H1 (cell line): Measurements from ENCODE around the gene SENP3. TPM values are rescaled to one million over a fixed set of nuclear protein-coding genes. Genes with fewer than 3 reads are reported as not detected.
A peak's percentile ranks its signal among the peaks of the same experiment; 100 is the strongest.

Source experiments
- CTCF ChIA-PET: fragments of 300-600 bp; sonication (Branson Sonifier 250); formaldehyde crosslinking; loops from one replicate; lab custom pipeline; 2021; ENCODE audit not compliant: partially characterized antibody; lab: Charles Lee
- POLR2A ChIA-PET: fragments of 300-600 bp; sonication (Branson Sonifier 250); formaldehyde crosslinking; loops from one replicate; lab custom pipeline; 2021; ENCODE audit warnings: inconsistent platforms; ENCODE audit not compliant: partially characterized antibody; lab: Charles Lee
- DNase-seq, 2 experiments: peaks; one replicate each; pipeline versions ENCODE4 v3.0.0 to v3.0.0-alpha.2; 2010 to 2022; ENCODE audit warnings: low spot score in 2 of 2, low read depth in 1 of 2, mixed read lengths in 1 of 2
- FAIRE-seq: peaks from 2 replicates; lab custom pipeline; 2011; peaks lifted over from hg19 to GRCh38; lab: Jason Lieb, UNC
- H2AFZ ChIP-seq: 2 replicates; pipeline ENCODE4 v1.8.1; 2012; ENCODE audit warnings: low read length, inconsistent platforms
- H2AK5ac ChIP-seq: 2 replicates; pipeline ENCODE4 v1.6.1; 2013; ENCODE audit warnings: low read depth, low read length
- H2BK120ac ChIP-seq: replicated peaks from 2 replicates; pipeline ENCODE3; 2013; ENCODE audit warnings: low read depth, low read length, inconsistent platforms
- H2BK12ac ChIP-seq: 2 replicates; pipeline ENCODE4 v1.6.1; 2013; ENCODE audit warnings: low read depth, low read length
- H2BK15ac ChIP-seq: 2 replicates; pipeline ENCODE4 v1.6.1; 2013; ENCODE audit warnings: low read length
- H2BK20ac ChIP-seq: 2 replicates; pipeline ENCODE4 v1.6.1; 2013; ENCODE audit warnings: low read length
- H2BK5ac ChIP-seq: 2 replicates; pipeline ENCODE4 v1.6.1; 2013; ENCODE audit warnings: low read depth, low read length
- H3K14ac ChIP-seq: 2 replicates; pipeline ENCODE4 v1.6.1; 2013; ENCODE audit warnings: inconsistent platforms; ENCODE audit not compliant: insufficient read length
- H3K18ac ChIP-seq: 2 replicates; pipeline ENCODE4 v1.6.1; 2013; ENCODE audit warnings: low read length; ENCODE audit errors: extremely low read depth
- H3K23ac ChIP-seq: 2 replicates; pipeline ENCODE4 v1.6.1; 2013; ENCODE audit warnings: inconsistent platforms; ENCODE audit not compliant: insufficient read length
- H3K23me2 ChIP-seq: 2 replicates; pipeline ENCODE4 v1.6.1; 2013; ENCODE audit warnings: low read depth, low read length
- H3K27ac ChIP-seq: 2 replicates; pipeline ENCODE4 v1.6.1; 2011; ENCODE audit warnings: low read depth, low read length, inconsistent platforms
- H3K27me3 ChIP-seq, 4 experiments: replicated peaks in 1 of 4; 1 replicate in 1 of 4; 2 replicates in 3 of 4; pipeline versions ENCODE4 v1.6.1 to v1.8.1; 2011 to 2013; ENCODE audit warnings: low read length in 3 of 4, mild to moderate bottlenecking in 3 of 4, inconsistent platforms in 2 of 4, mixed read lengths in 2 of 4, moderate library complexity in 1 of 4; ENCODE audit not compliant: control insufficient read depth in 3 of 4, insufficient read depth in 3 of 4; ENCODE audit errors: extremely low read depth in 1 of 4
- H3K36me3 ChIP-seq, 4 experiments: 2 replicates each; pipeline versions ENCODE4 v1.6.1 to v1.8.1; 2011 to 2013; ENCODE audit warnings: mild to moderate bottlenecking in 4 of 4, low read length in 3 of 4, moderate library complexity in 2 of 4, control low read depth in 1 of 4, inconsistent platforms in 1 of 4; ENCODE audit not compliant: insufficient read depth in 4 of 4, control insufficient read depth in 2 of 4
- H3K4ac ChIP-seq: replicated peaks from 2 replicates; pipeline ENCODE3; 2013; ENCODE audit warnings: low read length, low read depth, mixed read lengths, inconsistent platforms; ENCODE audit not compliant: insufficient read length
- H3K4me1 ChIP-seq, 4 experiments: replicated peaks in 1 of 4; 1 replicate in 1 of 4; 2 replicates in 3 of 4; pipeline versions ENCODE4 v1.6.1 to v1.8.1; 2011 to 2013; ENCODE audit warnings: low read length in 3 of 4, inconsistent platforms in 2 of 4, mixed read lengths in 1 of 4; ENCODE audit not compliant: insufficient read depth in 4 of 4, control insufficient read depth in 3 of 4
- H3K4me2 ChIP-seq, 2 experiments: 2 replicates each; pipeline versions ENCODE4 v1.6.1 to v1.8.1; 2011 to 2013; ENCODE audit warnings: low read depth in 2 of 2, low read length in 2 of 2, control low read depth in 1 of 2, inconsistent platforms in 1 of 2, mild to moderate bottlenecking in 1 of 2; ENCODE audit not compliant: insufficient read depth in 1 of 2
- H3K4me3 ChIP-seq, 4 experiments: fragments of 200-600, 300-600 bp in 1 of 4; sonication (generic), shearing (Covaris generic), sonication (Bioruptor Twin) in 1 of 4; 2 replicates each; pipeline versions ENCODE4 v1.5.1 to v1.8.1; 2011 to 2016; ENCODE audit warnings: low read length in 4 of 4, low read depth in 3 of 4, control low read depth in 2 of 4, inconsistent platforms in 2 of 4, mild to moderate bottlenecking in 2 of 4, mixed read lengths in 1 of 4, moderate library complexity in 1 of 4; ENCODE audit not compliant: insufficient read depth in 2 of 4; ENCODE audit errors: extremely low read depth in 1 of 4
- H3K56ac ChIP-seq: replicated peaks from 2 replicates; pipeline ENCODE3; 2013; ENCODE audit warnings: low read depth, mild to moderate bottlenecking, mixed read lengths, low read length, inconsistent platforms; ENCODE audit not compliant: insufficient read length
- H3K79me1 ChIP-seq: 2 replicates; pipeline ENCODE4 v1.6.1; 2013; ENCODE audit warnings: low read depth, low read length, control low read depth
- H3K79me2 ChIP-seq, 2 experiments: 2 replicates each; pipeline versions ENCODE4 v1.6.1 to v1.8.1; 2012 to 2013; ENCODE audit warnings: low read length in 2 of 2, mild to moderate bottlenecking in 2 of 2, inconsistent platforms in 1 of 2; ENCODE audit not compliant: insufficient read depth in 2 of 2, control insufficient read depth in 1 of 2
- H3K9ac ChIP-seq, 4 experiments: replicated peaks in 1 of 4; 1 replicate in 1 of 4; 2 replicates in 3 of 4; pipeline versions ENCODE4 v1.6.1 to v1.8.1; 2011 to 2013; ENCODE audit warnings: low read depth in 3 of 4, low read length in 3 of 4, control low read depth in 2 of 4, mild to moderate bottlenecking in 2 of 4, moderate library complexity in 2 of 4, inconsistent platforms in 1 of 4; ENCODE audit errors: extremely low read depth in 1 of 4
- H3K9me3 ChIP-seq, 2 experiments: 2 replicates each; pipeline versions ENCODE4 v1.6.1 to v1.8.1; 2012 to 2013; ENCODE audit warnings: mild to moderate bottlenecking in 2 of 2, moderate library complexity in 2 of 2, control low read depth in 1 of 2, inconsistent platforms in 1 of 2, low read depth in 1 of 2, low read length in 1 of 2, mixed read lengths in 1 of 2; ENCODE audit not compliant: insufficient read depth in 2 of 2
- H4K20me1 ChIP-seq, 2 experiments: replicated peaks in 1 of 2; 2 replicates each; pipeline versions ENCODE3 to v1.8.1; 2011 to 2013; ENCODE audit warnings: inconsistent platforms in 2 of 2, low read length in 2 of 2, mild to moderate bottlenecking in 1 of 2; ENCODE audit not compliant: insufficient read depth in 2 of 2, control insufficient read depth in 1 of 2
- H4K5ac ChIP-seq: 2 replicates; pipeline ENCODE4 v1.6.1; 2013; ENCODE audit warnings: low read length, low read depth, mixed read lengths, inconsistent platforms; ENCODE audit not compliant: insufficient read length
- H4K8ac ChIP-seq: 2 replicates; pipeline ENCODE4 v1.8.0; 2013; ENCODE audit warnings: mild to moderate bottlenecking, moderate library complexity, low read length, inconsistent platforms; ENCODE audit not compliant: insufficient read depth; ENCODE audit errors: extremely low read depth
- H4K91ac ChIP-seq: replicated peaks from 2 replicates; pipeline ENCODE3; 2013; ENCODE audit warnings: low read length, mixed read lengths, inconsistent platforms; ENCODE audit not compliant: insufficient read length
- POLR2A ChIP-seq, 2 experiments: IDR thresholded peaks; 1 replicate in 1 of 2; 2 replicates in 1 of 2; pipeline ENCODE4 v1.6.1; 2011; ENCODE audit warnings: low read depth in 2 of 2, low read length in 2 of 2, mild to moderate bottlenecking in 2 of 2; ENCODE audit errors: control extremely low read depth in 1 of 2
- WGBS, 2 experiments: shearing (Covaris generic) in 1 of 2; methylation state at CpG; one replicate each; pipeline versions ENCODE4 v1.1.6 to v1.1.7; 2013 to 2015; ENCODE audit warnings: low lambda C conversion rate in 2 of 2, mixed read lengths in 2 of 2, inconsistent platforms in 1 of 2, low coverage in 1 of 2, missing lambda C conversion rate in 1 of 2; ENCODE audit not compliant: insufficient replicate concordance in 2 of 2, insufficient coverage in 1 of 2, insufficient read length in 1 of 2; ENCODE audit errors: extremely low coverage in 1 of 2, missing lambda C conversion rate in 1 of 2; 5-methylcytosine and 5-hydroxymethylcytosine counted together
- polyA plus RNA-seq, 7 experiments: library from polyadenylated mRNA; depleted of rRNA in 3 of 7; stranded (reverse) in 5 of 7; unstranded in 2 of 7; fragments of >200 nt in 5 of 7; fragments of 200-250 nt in 2 of 7; gene quantifications; 1 replicate in 5 of 7; 2 replicates in 1 of 7; 4 replicates in 1 of 7; pipeline versions ENCODE4 v1.2.1 to v1.2.3, GENCODE V29; 2011 to 2013; ENCODE audit warnings: missing spikeins in 2 of 7, mixed read lengths in 2 of 7
- total RNA-seq: library from RNA; stranded (reverse); fragmentation: NEBNext Ultra II Directional; extraction: Animal tissue kit (Norgen Biotek cat#: 25700); gene quantifications from 2 replicates; pipeline ENCODE4 v1.2.1, GENCODE V29; 2021

Gene SENP3
- total and polyA plus RNA-seq, 2 of the 8 experiments (the other 6 are each of a cell fraction or from before 2014, with no cell fraction given) = 86.2 to 129 TPM

- H4K91ac ChIP-seq = no peak overlapping the region
- no peak overlapping the region for H4K8ac ChIP-seq
- POLR2A ChIA-PET = interaction anchor here (0.6 to 28.5 kb wide), 8 partner anchors 14 to 100 kb away, joined by 3 to 1144 read pairs (median 28); partner anchors contain the start of genes CD68, SAT2, SENP3 and TNFSF12
- H2BK12ac ChIP-seq = no peak overlapping the region
- H2AK5ac ChIP-seq = no peak overlapping the region
- H3K4me1 ChIP-seq = peaks cover 6 to 31% (median 23%) of the 10 kb centered on the region in 4 experiments
- peaks cover 24% of the 10 kb centered on the region; the same call in 1 of the 2 replicates for H3K23me2 ChIP-seq
- no peak overlapping the region for H3K14ac ChIP-seq
- H3K9me3 ChIP-seq = no peaks in the 10 kb centered on the region
- H2AFZ ChIP-seq = no peak overlapping the region
- H4K20me1 ChIP-seq = peaks cover 0 to 2% of the 10 kb centered on the region in 2 experiments
- FAIRE-seq (no peak), DNase-seq (peak in 1 of 2 experiments; percentile 49)
- CTCF ChIA-PET = interaction anchor here (0.6 to 1.8 kb wide), 11 partner anchors 13 to 101 kb away, joined by 3 to 14 read pairs (median 3); partner anchors contain the start of genes FXR2 and TP53
- H3K27ac ChIP-seq = no peak overlapping the region
- peaks cover under 1 to 14% (median 4%) of the 10 kb centered on the region in 4 experiments; a peak in 5 of 8 replicates for H3K36me3 ChIP-seq
- H3K23ac ChIP-seq = no peak overlapping the region
- no peaks in the 10 kb centered on the region for H3K79me2 ChIP-seq
- H2BK5ac ChIP-seq = no peak overlapping the region; the same call in 1 of the 2 replicates
- no peak overlapping the region for H2BK120ac ChIP-seq
- no peak overlapping the region for H3K56ac ChIP-seq
- whole genome bisulfite sequencing, 2 experiments = 77% methylated on average over 9 of the region's 9 CpGs; no CpG with 5 or more reads in 1 of the 2 experiments
- H2BK20ac ChIP-seq = no peak overlapping the region
- no peak overlapping the region for H3K18ac ChIP-seq
- no peaks in the 10 kb centered on the region; the same call in none of the 2 replicates for H3K79me1 ChIP-seq
- no peak overlapping the region for H3K4ac ChIP-seq
- H4K5ac ChIP-seq = no peak overlapping the region
- H3K4me3 ChIP-seq = no peak overlapping the region
- no peaks in the 10 kb centered on the region for H3K27me3 ChIP-seq
- no peak overlapping the region for H3K9ac ChIP-seq
- H2BK15ac ChIP-seq = no peak overlapping the region
- H3K4me2 ChIP-seq = no peak overlapping the region; a peak in 1 of 4 replicates
- peak in 1 of 2 experiments; percentile 17; a peak in 1 of 3 replicates for TF ChIP-seq POLR2A (IDR thresholded peaks at IDR 0.05; ENCODE audit: control extremely low read depth in 1 of 2, low read depth in 2 of 2, low read length in 2 of 2)
Measured at GRCh38 chr17:7586673-7587419, 25.1 kb downstream of the SENP3 start.
